ENCODE measurements around the gene PHLPP1. TPM values are rescaled to one million over a fixed set of nuclear protein-coding genes. Genes with fewer than 3 reads are reported as not detected.
A peak's percentile ranks its signal among the peaks of the same experiment; 100 is the strongest.

Gene PHLPP1
- total and polyA plus RNA-seq, 12 donors, result 13.8 to 61.6 (median 37.8) TPM

DNA sequence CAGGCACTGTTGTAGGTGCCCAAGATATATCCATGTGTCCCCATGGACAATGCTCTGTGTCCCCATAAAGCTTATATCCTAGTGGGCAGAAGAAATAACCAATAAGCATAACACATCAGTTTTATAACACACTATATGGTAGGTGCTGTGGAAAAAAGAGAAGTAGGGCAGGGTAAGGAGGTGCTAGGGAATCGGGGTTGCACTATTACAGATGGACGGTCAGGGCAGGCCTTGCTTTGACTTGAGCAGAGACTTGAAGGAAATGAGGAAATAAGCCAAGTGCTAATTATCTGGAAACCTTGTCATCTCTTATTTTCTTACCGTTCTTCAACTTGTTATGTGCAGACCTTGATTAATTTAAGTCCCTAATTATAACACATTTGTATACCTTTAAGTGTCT, 82.0 kb downstream of the PHLPP1 start:
- 73 to 86% (median 77%) methylated on average over 3 of the region's 3 CpGs for WGBS, 4 donors
- TF ChIP-seq POLR2A (IDR thresholded peaks at IDR 0.05), result no peak
- TF ChIP-seq, protein P1, sequence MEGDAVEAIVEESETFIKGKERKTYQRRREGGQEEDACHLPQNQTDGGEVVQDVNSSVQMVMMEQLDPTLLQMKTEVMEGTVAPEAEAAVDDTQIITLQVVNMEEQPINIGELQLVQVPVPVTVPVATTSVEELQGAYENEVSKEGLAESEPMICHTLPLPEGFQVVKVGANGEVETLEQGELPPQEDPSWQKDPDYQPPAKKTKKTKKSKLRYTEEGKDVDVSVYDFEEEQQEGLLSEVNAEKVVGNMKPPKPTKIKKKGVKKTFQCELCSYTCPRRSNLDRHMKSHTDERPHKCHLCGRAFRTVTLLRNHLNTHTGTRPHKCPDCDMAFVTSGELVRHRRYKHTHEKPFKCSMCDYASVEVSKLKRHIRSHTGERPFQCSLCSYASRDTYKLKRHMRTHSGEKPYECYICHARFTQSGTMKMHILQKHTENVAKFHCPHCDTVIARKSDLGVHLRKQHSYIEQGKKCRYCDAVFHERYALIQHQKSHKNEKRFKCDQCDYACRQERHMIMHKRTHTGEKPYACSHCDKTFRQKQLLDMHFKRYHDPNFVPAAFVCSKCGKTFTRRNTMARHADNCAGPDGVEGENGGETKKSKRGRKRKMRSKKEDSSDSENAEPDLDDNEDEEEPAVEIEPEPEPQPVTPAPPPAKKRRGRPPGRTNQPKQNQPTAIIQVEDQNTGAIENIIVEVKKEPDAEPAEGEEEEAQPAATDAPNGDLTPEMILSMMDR (IDR thresholded peaks at IDR 0.05), result no peak
- no peak overlapping the region for H3K4me3 ChIP-seq
- peaks cover 27 to 29% of the 10 kb centered on the region in 2 donors for H3K4me1 ChIP-seq (replicated peaks in 1 of 2)
- intact Hi-C loops (cut with DNase I), result no loop called here
- H3K27me3 ChIP-seq, result no peaks in the 10 kb centered on the region
- H3K36me3 ChIP-seq (replicated peaks in 1 of 2), result no peaks in the 10 kb centered on the region
- no peak for DNase-seq
- no peak overlapping the region for H3K27ac ChIP-seq
- no peaks in the 10 kb centered on the region for H3K9me3 ChIP-seq (replicated peaks in 1 of 3)

DNA sequence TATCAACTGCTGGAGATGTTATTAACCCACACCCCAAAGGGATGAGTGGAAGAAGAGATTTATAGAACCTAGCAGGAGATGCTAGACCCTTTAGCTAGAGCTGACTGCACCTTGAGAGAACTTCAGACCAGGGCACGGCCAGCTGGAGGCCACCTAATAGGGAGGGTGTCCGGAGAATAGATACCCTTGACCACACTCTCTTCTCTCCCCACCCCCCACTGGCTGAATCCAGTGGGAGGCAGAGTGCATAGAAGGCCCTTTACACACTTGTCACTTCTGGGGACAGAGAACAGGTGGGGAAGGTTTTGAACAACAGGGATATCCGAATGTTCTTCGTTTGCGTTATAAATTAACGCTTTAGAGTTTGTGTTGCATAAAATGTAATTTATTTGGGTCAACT, 84.6 kb downstream of the PHLPP1 start:
- Histone ChIP-seq H3K27ac (no peak overlapping the region), H3K36me3 (replicated peaks in 1 of 2) (no peaks in the 10 kb centered on the region), H3K27me3 (no peaks in the 10 kb centered on the region), H3K4me1 (replicated peaks in 1 of 2) (peaks cover 20% of the 10 kb centered on the region in 2 donors), H3K4me3 (no peak overlapping the region), H3K9me3 (replicated peaks in 1 of 3) (no peaks in the 10 kb centered on the region)
- intact Hi-C loops (cut with DNase I), result loop anchor here in 1 of 2 donors (10.0 kb wide), 1 partner anchor 65 kb away; no protein-coding TSS in a partner anchor
- no peak for TF ChIP-seq POLR2A (IDR thresholded peaks at IDR 0.05)
- TF ChIP-seq, protein P1 (IDR thresholded peaks at IDR 0.05), result no peak
- 76 to 85% (median 81%) methylated on average over 6 of the region's 6 CpGs for WGBS, 4 donors
- DNase-seq, result no peak

GRCh38 chr18:62802523-62802922, 87.2 kb downstream of the PHLPP1 start:
- H3K4me3 ChIP-seq, result no peak overlapping the region
- no peaks in the 10 kb centered on the region for H3K9me3 ChIP-seq (replicated peaks in 1 of 3)
- H3K4me1 ChIP-seq (replicated peaks in 1 of 2), result peaks cover 8 to 20% of the 10 kb centered on the region in 2 donors
- WGBS, 4 donors, result 72 to 81% (median 75%) methylated on average over 3 of the region's 3 CpGs
- H3K36me3 ChIP-seq (replicated peaks in 1 of 2), result no peaks in the 10 kb centered on the region
- H3K27me3 ChIP-seq, result no peaks in the 10 kb centered on the region
- no peak for DNase-seq
- no peak overlapping the region for H3K27ac ChIP-seq
- intact Hi-C loops (cut with DNase I), result loop anchor here in 1 of 2 donors (10.0 kb wide), 1 partner anchor 68 kb away; no protein-coding TSS in a partner anchor
- no peak for TF ChIP-seq POLR2A (IDR thresholded peaks at IDR 0.05)
- TF ChIP-seq, protein P1 (IDR thresholded peaks at IDR 0.05), result peak in 1 of 6 experiments; percentile 17

- Histone ChIP-seq H3K4me3 (no peak overlapping the region), H3K4me1 (replicated peaks in 1 of 2) (peaks cover 0 to 23% of the 10 kb centered on the region in 2 donors), H3K27ac (no peak overlapping the region), H3K36me3 (replicated peaks in 1 of 2) (no peaks in the 10 kb centered on the region), H3K27me3 (no peaks in the 10 kb centered on the region), H3K9me3 (replicated peaks in 1 of 3) (no peaks in the 10 kb centered on the region)
- WGBS, 4 donors, result 77 to 82% (median 78%) methylated on average over 2 of the region's 2 CpGs
- intact Hi-C loops (cut with DNase I), result loop anchor here in 1 of 2 donors (10.0 kb wide), 1 partner anchor 73 kb away; no protein-coding TSS in a partner anchor
- no peak for TF ChIP-seq POLR2A (IDR thresholded peaks at IDR 0.05)
- TF ChIP-seq, protein P1 (IDR thresholded peaks at IDR 0.05), result no peak
- DNase-seq, result no peak
Measured at GRCh38 chr18:62807396-62807795, 92.1 kb downstream of the PHLPP1 start.
